GM06990 (cell line): Measurements from ENCODE around the gene RAPGEF2.
"Not testable (repeated sequence)": the region's sequence is repeated elsewhere in the genome, so short reads cannot be mapped to it uniquely, and the experiment has no call there.

ENCODE experiments used
- DNase-seq: peaks from one replicate; pipeline ENCODE4 v3.0.0-alpha.2; 2011; ENCODE audit not compliant: insufficient read length; ENCODE audit errors: extremely low read depth
- H3K27me3 ChIP-seq: replicated peaks from 2 replicates; pipeline ENCODE4 v1.6.0; 2011; ENCODE audit warnings: low read length; ENCODE audit not compliant: control insufficient read depth, insufficient read depth
- H3K36me3 ChIP-seq: 2 replicates; pipeline ENCODE4 v1.5.1; 2011; ENCODE audit warnings: low read length; ENCODE audit not compliant: control insufficient read depth, insufficient read depth
- H3K4me3 ChIP-seq: replicated peaks from 2 replicates; pipeline ENCODE4 v1.5.1; 2011; ENCODE audit warnings: low read depth, mild to moderate bottlenecking, control low read depth, low read length
- TF ChIP-seq, protein P1 (sequence below): IDR thresholded peaks from 2 replicates; pipeline ENCODE4 v1.5.1; 2011; ENCODE audit warnings: low read length, control low read depth, mild to moderate bottlenecking, inconsistent platforms; ENCODE audit not compliant: insufficient read depth, poor library complexity, severe bottlenecking

RAPGEF2 gene

DNA sequence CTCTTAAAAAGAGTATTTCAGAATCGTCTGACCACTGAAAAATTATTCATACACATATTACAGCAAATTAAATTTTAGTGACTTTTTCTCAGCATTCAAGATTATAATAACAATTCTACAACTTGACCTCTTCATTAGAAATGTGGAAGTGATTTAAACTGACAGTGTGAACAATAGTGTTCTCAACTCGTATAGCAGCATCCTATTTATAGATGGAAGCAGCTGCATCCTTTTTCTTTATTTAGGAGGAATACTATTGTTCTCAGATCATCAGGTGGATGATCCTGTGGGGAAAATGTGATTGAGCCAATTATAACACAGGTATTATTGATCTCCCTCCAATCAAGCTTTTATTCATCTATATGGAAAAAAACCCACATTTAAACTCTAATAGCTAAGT is 56.7 kb downstream of the RAPGEF2 start:
- Histone ChIP-seq H3K36me3 (no peaks in the 10 kb centered on the region), H3K4me3 (no peak overlapping the region), H3K27me3 (no peaks in the 10 kb centered on the region)
- TF ChIP-seq, protein P1, sequence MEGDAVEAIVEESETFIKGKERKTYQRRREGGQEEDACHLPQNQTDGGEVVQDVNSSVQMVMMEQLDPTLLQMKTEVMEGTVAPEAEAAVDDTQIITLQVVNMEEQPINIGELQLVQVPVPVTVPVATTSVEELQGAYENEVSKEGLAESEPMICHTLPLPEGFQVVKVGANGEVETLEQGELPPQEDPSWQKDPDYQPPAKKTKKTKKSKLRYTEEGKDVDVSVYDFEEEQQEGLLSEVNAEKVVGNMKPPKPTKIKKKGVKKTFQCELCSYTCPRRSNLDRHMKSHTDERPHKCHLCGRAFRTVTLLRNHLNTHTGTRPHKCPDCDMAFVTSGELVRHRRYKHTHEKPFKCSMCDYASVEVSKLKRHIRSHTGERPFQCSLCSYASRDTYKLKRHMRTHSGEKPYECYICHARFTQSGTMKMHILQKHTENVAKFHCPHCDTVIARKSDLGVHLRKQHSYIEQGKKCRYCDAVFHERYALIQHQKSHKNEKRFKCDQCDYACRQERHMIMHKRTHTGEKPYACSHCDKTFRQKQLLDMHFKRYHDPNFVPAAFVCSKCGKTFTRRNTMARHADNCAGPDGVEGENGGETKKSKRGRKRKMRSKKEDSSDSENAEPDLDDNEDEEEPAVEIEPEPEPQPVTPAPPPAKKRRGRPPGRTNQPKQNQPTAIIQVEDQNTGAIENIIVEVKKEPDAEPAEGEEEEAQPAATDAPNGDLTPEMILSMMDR = no peak
- no peak for DNase-seq

DNA sequence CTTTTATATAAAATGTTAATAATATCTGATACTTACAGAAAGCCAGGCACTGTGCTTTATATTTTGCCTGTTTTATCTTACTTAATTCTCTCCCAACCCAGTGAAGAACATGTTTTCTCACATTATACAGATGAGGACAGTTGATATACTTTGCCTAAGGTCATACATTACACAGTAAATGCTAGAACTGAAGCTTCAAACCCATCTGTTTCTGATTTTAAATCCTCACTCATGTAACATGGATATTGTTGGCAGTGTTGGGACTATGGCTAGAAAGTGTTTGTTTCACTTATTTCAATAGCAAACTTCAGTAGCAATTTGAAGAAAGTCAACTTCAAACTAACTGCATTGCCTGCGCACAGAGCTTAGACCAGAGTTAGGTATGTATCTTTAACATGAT is 57.4 kb downstream of the RAPGEF2 start:
- H3K36me3 ChIP-seq = no peaks in the 10 kb centered on the region

DNA sequence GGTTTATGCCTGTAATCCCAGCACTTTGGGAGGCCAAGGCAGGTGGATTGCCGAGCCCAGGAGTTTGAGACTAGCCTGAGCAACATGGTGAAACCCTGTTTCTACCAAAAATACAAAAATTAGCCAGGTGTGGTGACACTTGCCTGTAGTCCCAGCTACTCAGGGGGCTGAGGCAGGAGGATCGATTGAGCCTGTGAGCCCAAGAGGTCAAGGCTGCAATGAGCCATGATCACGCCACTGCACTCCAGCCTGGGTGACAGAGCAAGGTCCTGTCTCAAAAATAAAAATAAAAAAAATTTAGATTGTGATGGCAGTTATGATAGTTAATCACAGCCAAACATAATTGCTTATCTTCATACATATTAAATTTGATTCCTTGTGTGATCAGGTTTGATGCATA is 58.6 kb downstream of the RAPGEF2 start:
- not testable (repeated sequence) for H3K36me3 ChIP-seq, H3K27me3 ChIP-seq, H3K4me3 ChIP-seq, DNase-seq

More for the DNA sequence above, 57.4 kb downstream of the RAPGEF2 start:
- no peaks in the 10 kb centered on the region for H3K27me3 ChIP-seq
- TF ChIP-seq, protein P1 = no peak
- no peak overlapping the region for H3K4me3 ChIP-seq
- no peak for DNase-seq

DNA sequence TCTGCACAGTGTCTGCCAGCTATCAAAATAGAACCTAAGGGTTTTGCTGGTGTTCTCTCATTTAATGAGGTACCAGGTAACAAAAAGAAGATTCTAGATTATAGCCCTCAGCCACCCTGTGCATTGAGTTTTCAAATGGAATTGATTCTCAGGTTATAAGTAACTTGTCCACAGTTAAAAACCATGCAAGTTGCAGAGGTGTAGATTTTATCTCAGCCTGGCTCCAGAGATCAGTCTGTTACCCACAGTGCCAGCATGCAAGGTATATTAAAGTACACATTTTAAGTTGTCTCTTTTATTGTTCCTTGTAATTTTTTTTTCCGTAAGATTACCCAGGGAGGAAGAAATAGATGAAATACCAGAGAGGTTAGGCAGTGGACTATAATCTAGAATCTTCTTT is 59.7 kb downstream of the RAPGEF2 start:
- Histone ChIP-seq H3K27me3 (no peaks in the 10 kb centered on the region), H3K4me3 (no peak overlapping the region), H3K36me3 (no peaks in the 10 kb centered on the region)
- TF ChIP-seq, protein P1 = no peak
- DNase-seq = no peak

DNA sequence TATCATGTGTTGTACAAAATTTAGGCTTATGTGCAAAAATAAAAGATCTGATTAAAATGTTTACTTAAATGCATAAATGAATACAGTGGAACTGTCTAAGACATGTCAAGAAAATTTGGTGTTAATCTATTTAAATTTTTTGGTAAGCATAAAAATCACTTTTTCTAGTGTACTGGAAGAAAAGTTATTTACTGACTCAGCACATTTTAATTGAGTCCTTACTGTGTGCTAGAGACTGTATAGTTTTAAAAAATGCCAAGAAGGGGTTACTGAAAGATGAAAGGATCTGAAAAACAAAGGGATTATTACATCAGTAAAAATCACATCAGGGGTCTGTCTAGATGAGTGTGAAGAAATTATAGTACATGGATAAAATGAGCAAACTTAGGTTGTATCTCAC is 60.6 kb downstream of the RAPGEF2 start:
- H3K36me3 ChIP-seq = no peaks in the 10 kb centered on the region
- H3K4me3 ChIP-seq = no peak overlapping the region
- no peaks in the 10 kb centered on the region for H3K27me3 ChIP-seq
- DNase-seq = no peak
- TF ChIP-seq, protein P1 = no peak

DNA sequence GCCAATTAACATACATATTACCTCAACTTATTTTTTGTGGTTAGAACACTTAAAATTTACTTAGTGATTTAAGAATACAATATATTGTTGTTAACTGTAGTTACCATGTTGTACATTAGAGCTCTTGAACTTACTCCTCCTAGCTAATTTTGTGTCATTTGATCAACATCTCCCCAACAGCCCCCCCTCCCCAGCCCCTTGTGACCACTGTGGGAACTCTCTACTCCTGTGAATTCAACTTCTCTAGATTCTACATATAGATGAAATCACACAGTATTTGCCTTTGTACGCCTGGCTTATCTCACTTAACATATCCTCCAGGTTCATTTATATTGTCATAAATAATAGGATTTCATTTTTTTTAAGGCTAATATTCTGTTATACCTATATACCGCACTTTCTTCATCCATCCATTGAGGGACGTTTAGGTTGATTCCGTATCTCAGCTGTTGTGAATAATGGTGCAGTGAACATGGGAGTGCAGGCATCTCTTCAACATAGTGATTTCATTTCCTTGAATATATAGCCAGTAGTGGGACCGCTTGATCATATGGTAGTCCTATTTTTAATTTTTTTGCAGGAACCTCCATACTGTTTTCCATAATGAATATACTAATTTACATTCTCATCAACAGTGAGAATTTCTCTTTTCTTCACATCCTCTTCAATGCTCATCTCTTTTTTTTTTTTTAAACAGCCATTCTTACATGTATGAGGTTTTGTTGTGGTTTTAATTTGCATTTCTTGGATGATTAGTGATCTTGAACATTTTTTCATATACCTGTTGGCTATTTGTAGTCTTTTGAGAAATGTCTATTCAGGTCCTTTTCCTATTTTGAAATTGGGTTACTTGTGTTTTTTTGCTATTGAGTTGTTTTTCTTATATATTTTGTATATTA is 66.8 kb downstream of the RAPGEF2 start:
- H3K36me3 ChIP-seq = no peaks in the 10 kb centered on the region
- H3K27me3 ChIP-seq = no peaks in the 10 kb centered on the region
- TF ChIP-seq, protein P1 = no peak
- H3K4me3 ChIP-seq = no peak overlapping the region
- no peak for DNase-seq
